ENCODE data around the gene KRTAP3-1.

DNA sequence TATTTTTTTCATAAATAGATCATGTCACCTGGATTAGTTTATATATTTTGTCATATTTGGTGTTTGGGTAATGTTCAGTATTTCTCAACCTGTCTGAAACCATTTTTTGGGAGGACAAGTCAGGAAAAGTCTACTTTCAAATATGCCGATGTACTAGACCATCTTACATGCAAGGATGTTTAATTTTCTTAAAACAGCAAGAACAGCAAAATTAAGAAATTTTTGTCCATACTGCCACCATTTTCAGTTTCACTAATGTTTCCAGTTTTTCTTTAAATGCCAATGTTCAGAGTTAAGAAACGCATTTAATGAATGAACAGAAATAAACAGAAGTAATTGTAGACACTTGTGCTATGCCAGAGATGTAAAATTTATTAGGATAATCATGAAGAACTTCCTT lies 15.8 kb downstream of the KRTAP3-1 start:
- TF ChIP-seq POLR2A (IDR thresholded peaks at IDR 0.05) (no peak), POLR2AphosphoS5 (IDR thresholded peaks at IDR 0.05) (no peak), EP300 (IDR thresholded peaks at IDR 0.05) (no peak)
- TF ChIP-seq, protein P1, sequence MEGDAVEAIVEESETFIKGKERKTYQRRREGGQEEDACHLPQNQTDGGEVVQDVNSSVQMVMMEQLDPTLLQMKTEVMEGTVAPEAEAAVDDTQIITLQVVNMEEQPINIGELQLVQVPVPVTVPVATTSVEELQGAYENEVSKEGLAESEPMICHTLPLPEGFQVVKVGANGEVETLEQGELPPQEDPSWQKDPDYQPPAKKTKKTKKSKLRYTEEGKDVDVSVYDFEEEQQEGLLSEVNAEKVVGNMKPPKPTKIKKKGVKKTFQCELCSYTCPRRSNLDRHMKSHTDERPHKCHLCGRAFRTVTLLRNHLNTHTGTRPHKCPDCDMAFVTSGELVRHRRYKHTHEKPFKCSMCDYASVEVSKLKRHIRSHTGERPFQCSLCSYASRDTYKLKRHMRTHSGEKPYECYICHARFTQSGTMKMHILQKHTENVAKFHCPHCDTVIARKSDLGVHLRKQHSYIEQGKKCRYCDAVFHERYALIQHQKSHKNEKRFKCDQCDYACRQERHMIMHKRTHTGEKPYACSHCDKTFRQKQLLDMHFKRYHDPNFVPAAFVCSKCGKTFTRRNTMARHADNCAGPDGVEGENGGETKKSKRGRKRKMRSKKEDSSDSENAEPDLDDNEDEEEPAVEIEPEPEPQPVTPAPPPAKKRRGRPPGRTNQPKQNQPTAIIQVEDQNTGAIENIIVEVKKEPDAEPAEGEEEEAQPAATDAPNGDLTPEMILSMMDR (IDR thresholded peaks at IDR 0.05) = no peak

All from suprapubic skin (tissue), 4 donors.